ENCODE results near the gene RNF157. TPM values are rescaled to one million over a fixed set of nuclear protein-coding genes. Genes with fewer than 3 reads are reported as not detected.
"Not testable (repeated sequence)": the region's sequence is repeated elsewhere in the genome, so short reads cannot be mapped to it uniquely, and the experiment has no call there.

Gene RNF157
- total RNA-seq, 1 donor from 2014 or later, result 17.5 TPM

- DNase-seq, result not testable (repeated sequence)
Observed at GRCh38 chr17:76252967-76253766, 12.9 kb upstream of the RNF157 start.

GRCh38 chr17:76252040-76252954, 12.0 kb upstream of the RNF157 start:
- no peak for DNase-seq

GRCh38 chr17:76251478-76252039, 11.3 kb upstream of the RNF157 start:
- no peak for DNase-seq

GRCh38 chr17:76250141-76250540, 9.8 kb upstream of the RNF157 start:
- no peak for DNase-seq

- DNase-seq, result no peak
Observed at GRCh38 chr17:76248013-76248782, 7.9 kb upstream of the RNF157 start.

- DNase-seq, result no peak
Observed at GRCh38 chr17:76247304-76247703, 7.0 kb upstream of the RNF157 start.

GRCh38 chr17:76246080-76247066, 6.1 kb upstream of the RNF157 start:
- no peak for DNase-seq

- not testable (repeated sequence) for DNase-seq
Observed at GRCh38 chr17:76244721-76245120, 4.4 kb upstream of the RNF157 start.

- DNase-seq, result no peak
Observed at GRCh38 chr17:76243826-76244679, 3.8 kb upstream of the RNF157 start.

GRCh38 chr17:76241691-76242255, 1.5 kb upstream of the RNF157 start:
- DNase-seq, result no peak

- DNase-seq, result no peak
Observed at GRCh38 chr17:76241204-76241538, 878 bp upstream of the RNF157 start.

GRCh38 chr17:76239538-76240274, 587 bp downstream of the RNF157 start:
- DNase-seq, result no peak

- DNase-seq, result no peak
Observed at GRCh38 chr17:76238847-76239537, 1.3 kb downstream of the RNF157 start.

GRCh38 chr17:76237859-76238313, 2.4 kb downstream of the RNF157 start:
- no peak for DNase-seq

GRCh38 chr17:76236603-76237002, 3.7 kb downstream of the RNF157 start:
- no peak for DNase-seq

GRCh38 chr17:76235883-76236282, 4.4 kb downstream of the RNF157 start:
- no peak for DNase-seq

GRCh38 chr17:76234354-76234679, 6.0 kb downstream of the RNF157 start:
- no peak for DNase-seq

GRCh38 chr17:76233588-76234353, 6.5 kb downstream of the RNF157 start:
- DNase-seq, result no peak

Measured in occipital lobe (tissue), 2 donors.